Right lobe of liver (tissue), 6 donors: Measurements from ENCODE around the gene NEU2. TPM values are rescaled to one million over a fixed set of nuclear protein-coding genes. Genes with fewer than 3 reads are reported as not detected.

Experiments used
- ATAC-seq, 4 donors: fragments of 200-7000 bp; cut with Tn5 transposase; one replicate each; pipeline ENCODE4 v1.9.1; 2020; ENCODE audit warnings: mild to moderate bottlenecking in 4 of 4, moderate library complexity in 4 of 4
- DNase-seq, 3 donors: peaks; one replicate each; pipeline ENCODE4 v3.0.0-alpha.2; 2020
- H3K27ac ChIP-seq, 3 donors: fragments of 200-600 bp; one replicate each; pipeline ENCODE4 v1.8.0; 2022
- H3K27me3 ChIP-seq, 2 donors: fragments of 200-600 bp; one replicate each; pipeline ENCODE4 v1.8.0; 2022
- H3K36me3 ChIP-seq, 4 donors: fragments of 200-600 bp; sonication (generic) in 1 of 4; one replicate each; pipeline versions ENCODE4 v1.5.1 to v1.8.0; 2017 to 2022; ENCODE audit warnings: control low read depth in 1 of 4
- H3K4me1 ChIP-seq, 4 donors: fragments of 200-600 bp; sonication (generic) in 1 of 4; one replicate each; pipeline versions ENCODE4 v1.5.1 to v1.8.0; 2017 to 2022; ENCODE audit warnings: control low read depth in 1 of 4
- H3K4me3 ChIP-seq, 3 donors: fragments of 200-600 bp; one replicate each; pipeline ENCODE4 v1.8.0; 2022
- H3K9me3 ChIP-seq, 4 donors: fragments of 200-600 bp; sonication (generic) in 1 of 4; one replicate each; pipeline versions ENCODE4 v1.5.1 to v1.8.0; 2017 to 2022; ENCODE audit warnings: control low read depth in 1 of 4
- POLR2A ChIP-seq: fragments of 450-650 bp; IDR thresholded peaks from one replicate; pipeline ENCODE4 v1.6.1; 2017; ENCODE audit warnings: antibody characterized with exemption, mild to moderate bottlenecking
- WGBS: methylation state at CpG from one replicate; pipeline ENCODE4 v1.1.6; 2018; ENCODE audit warnings: low coverage, low lambda C conversion rate; ENCODE audit not compliant: insufficient coverage; ENCODE audit errors: missing lambda C conversion rate; 5-methylcytosine and 5-hydroxymethylcytosine counted together
- intact Hi-C, 2 donors: fragments of 100-400 bp; cut with DNase I; formaldehyde crosslinking; loops; one replicate each; pipeline versions ENCODE4 v1.11.2 to v1.14.1; 2022
- total RNA-seq, 6 experiments: library from RNA; depleted of rRNA in 2 of 6; stranded (reverse); fragments of >200 nt in 2 of 6; fragmentation: NEBNext Ultra II Directional in 3 of 6; extraction: Animal tissue kit (Norgen Biotek cat#: 25700) in 3 of 6; gene quantifications; one replicate each; pipeline versions ENCODE4 v1.1.0 to v1.2.4, GENCODE V29; 2016 to 2023
- TF ChIP-seq, protein P1 (sequence below), 4 donors: fragments of 200-600 bp in 3 of 4; fragments of 450-650 bp in 1 of 4; IDR thresholded peaks; one replicate each; pipeline versions ENCODE4 v1.5.1 to v1.8.0; 2016 to 2022; ENCODE audit warnings: antibody characterized with exemption in 4 of 4, mild to moderate bottlenecking in 2 of 4
- donor health status: DM: no; HTN: yes; CAD: no.
- donor health status: DM: no; HTN: no; CAD: no.
- donor health status: DM: no; HTN: no; CAD: no.
- donor health status: DM: no; HTN: yes; CAD: no.
- donor health status: DM: no; HTN: yes; CAD: no.

NEU2 gene
- total RNA-seq, 6 experiments from 2014 or later: not detected

- H3K27me3 ChIP-seq: no peaks in the 10 kb centered on the region
- no peaks in the 10 kb centered on the region for H3K36me3 ChIP-seq
- DNase-seq (no peak), ATAC-seq (no peak)
- no peak overlapping the region for H3K27ac ChIP-seq
- H3K9me3 ChIP-seq: no peaks in the 10 kb centered on the region
- no peak overlapping the region for H3K4me3 ChIP-seq
- intact Hi-C loops: no loop called here
- WGBS: 82% methylated on average over 13 of the region's 23 CpGs
- no peaks in the 10 kb centered on the region for H3K4me1 ChIP-seq
- no peak for TF ChIP-seq POLR2A
- TF ChIP-seq, protein P1, sequence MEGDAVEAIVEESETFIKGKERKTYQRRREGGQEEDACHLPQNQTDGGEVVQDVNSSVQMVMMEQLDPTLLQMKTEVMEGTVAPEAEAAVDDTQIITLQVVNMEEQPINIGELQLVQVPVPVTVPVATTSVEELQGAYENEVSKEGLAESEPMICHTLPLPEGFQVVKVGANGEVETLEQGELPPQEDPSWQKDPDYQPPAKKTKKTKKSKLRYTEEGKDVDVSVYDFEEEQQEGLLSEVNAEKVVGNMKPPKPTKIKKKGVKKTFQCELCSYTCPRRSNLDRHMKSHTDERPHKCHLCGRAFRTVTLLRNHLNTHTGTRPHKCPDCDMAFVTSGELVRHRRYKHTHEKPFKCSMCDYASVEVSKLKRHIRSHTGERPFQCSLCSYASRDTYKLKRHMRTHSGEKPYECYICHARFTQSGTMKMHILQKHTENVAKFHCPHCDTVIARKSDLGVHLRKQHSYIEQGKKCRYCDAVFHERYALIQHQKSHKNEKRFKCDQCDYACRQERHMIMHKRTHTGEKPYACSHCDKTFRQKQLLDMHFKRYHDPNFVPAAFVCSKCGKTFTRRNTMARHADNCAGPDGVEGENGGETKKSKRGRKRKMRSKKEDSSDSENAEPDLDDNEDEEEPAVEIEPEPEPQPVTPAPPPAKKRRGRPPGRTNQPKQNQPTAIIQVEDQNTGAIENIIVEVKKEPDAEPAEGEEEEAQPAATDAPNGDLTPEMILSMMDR (IDR thresholded peaks at IDR 0.05): no peak
Measured at GRCh38 chr2:233035426-233036161, 3.1 kb downstream of the NEU2 start.

DNA sequence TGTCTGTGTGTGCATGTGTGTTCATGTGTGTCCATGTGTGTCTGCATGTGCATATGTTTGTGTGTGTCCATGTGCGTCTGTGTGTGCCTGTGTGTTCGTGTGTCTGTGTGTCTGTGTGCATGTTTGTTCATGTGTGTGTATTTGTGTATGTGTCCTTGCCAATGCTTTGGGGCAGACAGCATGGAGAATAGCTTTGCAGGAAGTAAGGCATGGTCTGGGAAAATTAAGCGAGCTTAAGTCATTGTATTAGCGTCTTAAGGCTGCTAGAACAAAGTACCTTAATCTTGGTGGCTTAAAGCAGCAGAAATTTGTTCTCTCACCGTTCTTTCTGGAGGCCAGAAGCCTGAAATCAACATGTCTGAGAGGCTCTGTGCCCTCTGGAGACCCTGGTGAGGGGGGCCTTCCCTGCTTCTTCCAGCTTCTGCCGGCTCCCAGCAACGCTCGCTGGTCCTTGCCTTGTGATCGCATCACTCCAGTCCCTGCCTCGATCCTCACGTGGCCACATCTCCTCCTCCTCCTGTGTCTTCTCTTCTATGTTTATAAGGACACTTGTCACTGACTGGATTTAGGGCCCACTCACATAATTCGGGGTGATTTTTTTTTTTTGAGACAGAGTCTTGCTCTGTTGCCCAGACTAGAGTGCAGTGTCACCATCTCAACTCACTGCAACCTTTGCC lies 3.8 kb downstream of the NEU2 start:
- intact Hi-C loops: no loop called here
- Histone ChIP-seq H3K27ac (no peak overlapping the region), H3K4me1 (no peaks in the 10 kb centered on the region), H3K4me3 (no peak overlapping the region), H3K36me3 (no peaks in the 10 kb centered on the region), H3K27me3 (no peaks in the 10 kb centered on the region), H3K9me3 (no peaks in the 10 kb centered on the region)
- TF ChIP-seq, protein P1 (IDR thresholded peaks at IDR 0.05): no peak
- no peak for TF ChIP-seq POLR2A
- 89% methylated on average over 8 of the region's 12 CpGs for WGBS
- no peak for ATAC-seq
- no peak for DNase-seq

DNA sequence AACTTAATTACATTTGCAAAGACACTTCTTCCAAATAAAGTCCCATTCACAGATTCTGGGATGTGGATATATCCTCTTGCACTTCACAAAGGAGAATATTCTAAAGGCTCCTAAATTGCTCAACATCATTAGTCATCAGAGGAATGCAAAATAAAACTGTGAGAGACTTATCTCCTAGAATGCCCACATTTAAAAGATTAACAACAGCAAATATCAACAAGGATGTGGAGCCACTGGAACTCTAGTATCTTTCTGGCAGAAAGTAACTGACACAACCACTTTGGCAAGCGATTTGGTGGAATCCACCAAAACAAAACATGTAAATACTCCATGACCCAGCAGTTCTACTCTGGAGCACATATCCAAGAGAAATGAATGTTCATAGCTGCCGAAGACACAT lies 4.6 kb downstream of the NEU2 start:
- Histone ChIP-seq H3K4me3 (no peak overlapping the region), H3K27ac (no peak overlapping the region), H3K9me3 (no peaks in the 10 kb centered on the region), H3K4me1 (no peaks in the 10 kb centered on the region), H3K27me3 (no peaks in the 10 kb centered on the region), H3K36me3 (no peaks in the 10 kb centered on the region)
- TF ChIP-seq POLR2A: no peak
- 81% methylated on average over 2 of the region's 2 CpGs for WGBS
- intact Hi-C loops: no loop called here
- ATAC-seq (no peak), DNase-seq (no peak)

DNA sequence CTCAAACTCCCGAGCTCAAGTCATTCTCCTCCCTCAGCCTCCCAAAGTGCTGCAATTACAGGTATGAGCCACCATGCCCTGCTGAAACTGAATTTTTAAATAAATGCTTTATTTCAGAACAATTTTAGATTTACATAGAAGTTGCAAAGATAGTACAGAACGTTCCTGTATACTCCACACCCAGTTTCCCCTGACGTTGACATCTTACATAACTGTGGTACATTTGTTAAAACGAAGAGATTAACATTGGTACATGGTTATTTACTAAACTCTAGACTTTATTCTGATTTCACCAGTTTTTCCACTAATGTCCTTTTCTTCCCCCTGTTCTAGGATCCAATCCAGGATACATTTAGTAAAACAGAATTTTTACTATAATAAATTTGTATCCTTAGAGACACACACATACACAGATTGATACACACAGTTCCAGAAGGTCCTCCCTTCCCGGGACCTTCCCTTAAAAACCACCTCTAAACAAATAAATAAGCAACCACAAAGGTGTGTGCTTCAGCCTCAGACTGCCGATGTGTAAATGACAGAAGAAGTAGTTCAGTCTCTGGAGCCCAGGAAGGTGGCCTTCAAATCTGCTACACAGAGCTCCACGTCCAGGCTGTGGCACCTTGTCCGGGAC lies 6.9 kb downstream of the NEU2 start:
- DNase-seq (no peak), ATAC-seq (no peak)
- H3K9me3 ChIP-seq: no peaks in the 10 kb centered on the region
- TF ChIP-seq, protein P1 (IDR thresholded peaks at IDR 0.05): no peak
- no peak for TF ChIP-seq POLR2A
- peaks cover 0 to 5% (median 0%) of the 10 kb centered on the region in 4 donors for H3K4me1 ChIP-seq
- intact Hi-C loops: no loop called here
- WGBS: 65% methylated on average over 8 of the region's 8 CpGs
- no peaks in the 10 kb centered on the region for H3K27me3 ChIP-seq
- no peaks in the 10 kb centered on the region for H3K36me3 ChIP-seq
- no peak overlapping the region for H3K4me3 ChIP-seq
- no peak overlapping the region for H3K27ac ChIP-seq
